ENCODE results near the gene PLA2G12B.

DNA sequence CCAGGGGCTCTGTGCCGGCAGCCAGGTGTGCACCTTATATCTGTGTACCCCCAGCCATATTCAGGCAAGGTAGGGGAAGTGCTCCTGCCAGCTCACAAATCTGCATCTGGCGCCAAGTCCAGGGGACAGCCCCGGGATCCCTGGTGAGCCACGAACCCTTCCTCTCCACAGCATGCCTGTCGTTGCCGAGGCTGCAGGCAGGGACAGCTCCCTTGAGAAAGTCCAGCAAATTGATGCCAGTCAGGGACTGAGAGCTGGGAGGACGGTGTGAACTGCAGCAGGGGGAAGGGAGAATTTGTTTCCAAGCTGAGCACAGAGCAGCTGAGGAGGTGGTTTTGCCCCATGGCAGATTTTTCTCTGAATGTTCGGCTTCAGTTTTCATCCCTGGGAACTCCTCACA, 919 bp downstream of the PLA2G12B start:
- TF ChIP-seq, protein P1, sequence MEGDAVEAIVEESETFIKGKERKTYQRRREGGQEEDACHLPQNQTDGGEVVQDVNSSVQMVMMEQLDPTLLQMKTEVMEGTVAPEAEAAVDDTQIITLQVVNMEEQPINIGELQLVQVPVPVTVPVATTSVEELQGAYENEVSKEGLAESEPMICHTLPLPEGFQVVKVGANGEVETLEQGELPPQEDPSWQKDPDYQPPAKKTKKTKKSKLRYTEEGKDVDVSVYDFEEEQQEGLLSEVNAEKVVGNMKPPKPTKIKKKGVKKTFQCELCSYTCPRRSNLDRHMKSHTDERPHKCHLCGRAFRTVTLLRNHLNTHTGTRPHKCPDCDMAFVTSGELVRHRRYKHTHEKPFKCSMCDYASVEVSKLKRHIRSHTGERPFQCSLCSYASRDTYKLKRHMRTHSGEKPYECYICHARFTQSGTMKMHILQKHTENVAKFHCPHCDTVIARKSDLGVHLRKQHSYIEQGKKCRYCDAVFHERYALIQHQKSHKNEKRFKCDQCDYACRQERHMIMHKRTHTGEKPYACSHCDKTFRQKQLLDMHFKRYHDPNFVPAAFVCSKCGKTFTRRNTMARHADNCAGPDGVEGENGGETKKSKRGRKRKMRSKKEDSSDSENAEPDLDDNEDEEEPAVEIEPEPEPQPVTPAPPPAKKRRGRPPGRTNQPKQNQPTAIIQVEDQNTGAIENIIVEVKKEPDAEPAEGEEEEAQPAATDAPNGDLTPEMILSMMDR (IDR thresholded peaks at IDR 0.05): no peak
- no peak for TF ChIP-seq POLR2A (IDR thresholded peaks at IDR 0.05)
